HG03354 (cell line): Measurements from ENCODE around the gene ART4.

Experiments used
- ATAC-seq: cut with Tn5 transposase; IDR thresholded peaks from one replicate; pipeline ENCODE4 v1.9.1; 2021; ENCODE audit warnings: mild to moderate bottlenecking; ENCODE audit not compliant: unreplicated experiment, poor library complexity, severe bottlenecking

Gene ART4

DNA sequence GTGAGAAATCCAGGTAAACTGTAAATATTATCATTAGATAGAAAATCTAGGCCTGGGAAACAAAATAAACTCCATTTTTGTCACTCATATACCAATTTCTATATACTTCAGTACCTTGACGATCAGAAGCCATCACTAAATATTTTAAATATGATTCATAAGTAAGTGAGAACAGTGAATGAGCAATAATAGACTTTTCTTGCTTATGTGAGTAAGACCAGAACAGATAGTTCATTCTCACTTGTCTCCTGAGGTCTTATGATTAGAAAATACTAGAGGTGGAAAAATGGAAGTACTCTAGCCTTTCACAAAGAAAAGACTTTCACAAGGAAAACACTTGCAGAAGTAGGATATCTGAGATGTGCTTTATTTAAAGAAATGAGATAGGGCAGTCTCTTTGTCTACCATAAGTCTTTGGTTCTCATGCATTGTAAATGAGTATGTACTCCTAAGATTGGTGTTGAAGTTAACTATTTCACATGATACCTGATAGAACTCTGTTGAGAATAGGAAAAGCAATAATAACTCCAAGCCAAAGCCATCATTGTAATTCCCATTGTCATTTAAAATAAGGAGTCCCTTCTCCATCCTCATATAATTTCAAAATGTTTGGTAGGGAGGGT lies 19.2 kb downstream of the ART4 start:
- no peak for ATAC-seq

- ATAC-seq: no peak
Measured at GRCh38 chr12:14814014-14814413, 29.3 kb downstream of the ART4 start, which contains the start of gene SMCO3. TSS of gene SMCO3 (minus strand) at chr12:14814182. CDS start at chr12:14806680, 7,502 bp downstream.

GRCh38 chr12:14811486-14811885 lies 31.8 kb downstream of the ART4 start:
- ATAC-seq: no peak

- no peak for ATAC-seq
Measured at GRCh38 chr12:14810953-14811483, 32.3 kb downstream of the ART4 start.

- no peak for ATAC-seq
Measured at GRCh38 chr12:14810167-14810952, 33.0 kb downstream of the ART4 start.

DNA sequence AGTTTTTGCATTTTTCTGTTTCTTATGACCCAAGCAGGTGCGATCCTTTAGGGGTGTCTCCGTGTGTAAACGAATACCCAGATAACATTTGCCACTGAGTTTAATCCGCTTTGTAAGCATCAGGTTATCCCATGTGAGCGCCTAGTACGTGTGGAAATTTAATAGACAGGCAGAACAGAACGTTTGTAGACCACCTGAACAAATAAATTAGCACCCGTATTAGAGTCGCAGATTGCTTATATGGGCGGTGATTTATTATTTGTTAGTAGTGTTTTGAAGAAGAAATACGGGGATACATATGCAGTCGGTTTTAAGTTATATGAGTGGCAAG lies 39.5 kb downstream of the ART4 start:
- ATAC-seq: peak; percentile 13

- ATAC-seq: peak; percentile 100
Measured at GRCh38 chr12:14803011-14803829, 40.1 kb downstream of the ART4 start, which contains the start of the genes C12orf60 and WBP11. TSS of gene C12orf60 (plus strand) at chr12:14803670. CDS start at chr12:14822936, 19,266 bp downstream. TSS of gene WBP11 (minus strand) at chr12:14803478. CDS start at chr12:14801383, 2,095 bp downstream.

DNA sequence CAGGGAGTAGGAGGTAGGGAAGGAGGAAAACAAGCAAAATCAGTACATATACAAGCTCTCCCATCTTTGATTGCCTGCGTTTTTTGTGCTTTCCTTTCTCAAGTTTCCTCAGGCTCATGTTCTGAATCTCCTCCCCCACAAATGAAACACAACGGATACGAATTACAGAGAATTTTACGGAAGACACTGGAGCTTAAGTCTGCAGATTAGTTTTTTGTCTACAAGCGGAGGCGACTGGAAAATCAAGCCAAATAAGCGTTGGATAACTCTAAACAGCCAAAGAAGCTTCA lies 40.7 kb downstream of the ART4 start:
- ATAC-seq: no peak

- ATAC-seq: no peak
Measured at GRCh38 chr12:14802247-14802646, 41.1 kb downstream of the ART4 start.

DNA sequence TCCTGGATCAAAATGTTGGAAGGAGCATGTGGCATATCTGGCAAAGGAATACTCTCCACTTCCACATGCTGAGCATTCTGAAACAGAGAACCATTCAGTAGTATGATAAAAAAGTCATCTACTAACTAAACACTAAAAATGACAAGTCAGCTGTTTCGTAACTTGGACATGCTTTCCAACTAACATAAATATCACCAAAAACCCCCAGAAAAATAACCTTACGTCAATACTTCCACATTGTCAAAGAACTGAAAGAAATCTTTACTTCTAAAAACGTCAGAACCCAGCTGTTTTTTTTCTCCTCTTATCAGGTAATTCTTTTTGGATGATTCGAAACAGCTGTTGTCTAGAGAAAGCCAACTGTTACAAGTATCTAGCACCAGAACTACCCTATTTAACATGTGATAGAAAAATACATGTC lies 48.3 kb downstream of the ART4 start:
- no peak for ATAC-seq

GRCh38 chr12:14785568-14785967 lies 57.8 kb downstream of the ART4 start:
- no peak for ATAC-seq

GRCh38 chr12:14784471-14784870 lies 58.9 kb downstream of the ART4 start:
- ATAC-seq: no peak

DNA sequence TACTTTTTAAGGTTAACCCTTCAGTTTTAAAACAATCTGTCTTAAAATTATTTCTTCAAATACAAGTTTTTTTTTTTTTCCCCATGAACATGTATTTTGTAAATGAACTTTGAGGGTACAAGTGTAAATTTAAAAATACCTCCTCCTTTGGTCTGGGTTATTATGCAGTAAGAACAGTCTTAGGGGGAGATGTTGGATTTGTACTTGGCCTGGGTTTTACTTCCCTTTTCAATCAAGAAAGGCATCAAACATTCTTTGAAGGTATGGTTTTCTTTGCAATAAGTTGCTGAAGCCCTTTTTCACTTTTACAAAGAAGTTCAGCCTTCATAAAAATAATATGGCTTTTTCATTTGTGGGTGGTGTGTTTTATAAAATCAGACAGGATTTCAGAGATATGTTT lies 60.6 kb downstream of the ART4 start:
- ATAC-seq: no peak

GRCh38 chr12:14781563-14781962 lies 61.8 kb downstream of the ART4 start:
- ATAC-seq: no peak

DNA sequence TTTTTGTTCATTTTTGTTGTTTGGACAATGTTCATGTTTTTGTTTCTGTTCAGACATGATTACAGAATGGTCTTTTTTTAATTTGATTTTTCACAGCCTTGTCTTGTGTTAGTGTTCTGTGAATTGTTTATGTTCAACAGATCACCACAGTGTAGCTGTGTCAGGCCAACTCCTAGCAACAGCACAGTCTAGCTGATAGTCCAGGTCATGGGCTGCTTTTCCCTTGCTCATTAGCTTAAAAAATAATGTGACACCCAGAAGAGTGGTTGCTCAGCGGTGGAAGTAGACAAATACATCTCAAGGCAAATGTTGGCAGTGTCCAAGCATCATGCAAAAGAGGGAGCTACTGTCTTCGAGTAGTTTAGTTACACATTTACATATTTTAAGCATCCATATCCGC lies 62.5 kb downstream of the ART4 start:
- no peak for ATAC-seq

DNA sequence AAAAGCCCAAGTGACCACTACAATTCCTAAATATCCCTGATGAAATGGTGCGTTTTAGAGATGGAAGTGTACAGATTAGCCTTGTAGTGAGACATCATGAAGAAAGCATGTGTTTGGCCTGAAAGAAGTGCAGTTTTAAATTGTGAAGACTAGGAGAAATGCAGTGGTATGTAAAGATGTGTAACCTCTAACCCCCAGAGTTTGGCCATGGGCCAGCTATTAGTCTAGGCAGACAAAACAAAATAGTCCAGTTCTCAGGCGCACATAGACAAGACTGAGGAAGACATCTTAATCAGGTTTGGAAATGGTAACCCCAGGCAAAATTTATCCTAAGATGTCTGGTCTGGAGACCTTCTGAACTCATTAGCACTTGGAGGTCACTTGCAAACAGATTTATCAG lies 63.5 kb downstream of the ART4 start:
- ATAC-seq: no peak

GRCh38 chr12:14777271-14777670 lies 66.1 kb downstream of the ART4 start:
- ATAC-seq: no peak

- ATAC-seq: no peak
Measured at GRCh38 chr12:14776236-14776961, 66.9 kb downstream of the ART4 start.

DNA sequence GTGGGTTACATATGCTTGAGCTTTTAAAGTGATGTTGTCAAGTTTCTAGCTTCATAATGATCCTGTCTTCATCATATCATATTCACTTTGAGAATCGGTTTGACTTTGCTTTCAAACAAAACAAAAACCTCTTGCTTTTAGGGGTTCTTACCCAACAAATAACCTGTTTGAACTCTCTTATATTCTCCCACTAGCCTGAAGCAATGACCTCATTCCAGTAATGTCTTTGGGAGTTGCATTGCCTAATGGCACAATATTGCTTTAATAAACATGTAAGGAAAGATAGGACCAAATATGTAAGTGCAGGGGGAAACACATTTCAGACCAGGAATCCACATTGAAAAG lies 67.7 kb downstream of the ART4 start:
- no peak for ATAC-seq
